NCI-H82 treated with DMSO at 0.1 percent for 48 hours (cell line): ENCODE results near the gene ATG2B.

Experiments
- DNase-seq: peaks from one replicate; lab custom pipeline; 2025; ENCODE audit not compliant: unreplicated experiment; lab: John Stamatoyannopoulos, UW

The ATG2B gene, protein sequence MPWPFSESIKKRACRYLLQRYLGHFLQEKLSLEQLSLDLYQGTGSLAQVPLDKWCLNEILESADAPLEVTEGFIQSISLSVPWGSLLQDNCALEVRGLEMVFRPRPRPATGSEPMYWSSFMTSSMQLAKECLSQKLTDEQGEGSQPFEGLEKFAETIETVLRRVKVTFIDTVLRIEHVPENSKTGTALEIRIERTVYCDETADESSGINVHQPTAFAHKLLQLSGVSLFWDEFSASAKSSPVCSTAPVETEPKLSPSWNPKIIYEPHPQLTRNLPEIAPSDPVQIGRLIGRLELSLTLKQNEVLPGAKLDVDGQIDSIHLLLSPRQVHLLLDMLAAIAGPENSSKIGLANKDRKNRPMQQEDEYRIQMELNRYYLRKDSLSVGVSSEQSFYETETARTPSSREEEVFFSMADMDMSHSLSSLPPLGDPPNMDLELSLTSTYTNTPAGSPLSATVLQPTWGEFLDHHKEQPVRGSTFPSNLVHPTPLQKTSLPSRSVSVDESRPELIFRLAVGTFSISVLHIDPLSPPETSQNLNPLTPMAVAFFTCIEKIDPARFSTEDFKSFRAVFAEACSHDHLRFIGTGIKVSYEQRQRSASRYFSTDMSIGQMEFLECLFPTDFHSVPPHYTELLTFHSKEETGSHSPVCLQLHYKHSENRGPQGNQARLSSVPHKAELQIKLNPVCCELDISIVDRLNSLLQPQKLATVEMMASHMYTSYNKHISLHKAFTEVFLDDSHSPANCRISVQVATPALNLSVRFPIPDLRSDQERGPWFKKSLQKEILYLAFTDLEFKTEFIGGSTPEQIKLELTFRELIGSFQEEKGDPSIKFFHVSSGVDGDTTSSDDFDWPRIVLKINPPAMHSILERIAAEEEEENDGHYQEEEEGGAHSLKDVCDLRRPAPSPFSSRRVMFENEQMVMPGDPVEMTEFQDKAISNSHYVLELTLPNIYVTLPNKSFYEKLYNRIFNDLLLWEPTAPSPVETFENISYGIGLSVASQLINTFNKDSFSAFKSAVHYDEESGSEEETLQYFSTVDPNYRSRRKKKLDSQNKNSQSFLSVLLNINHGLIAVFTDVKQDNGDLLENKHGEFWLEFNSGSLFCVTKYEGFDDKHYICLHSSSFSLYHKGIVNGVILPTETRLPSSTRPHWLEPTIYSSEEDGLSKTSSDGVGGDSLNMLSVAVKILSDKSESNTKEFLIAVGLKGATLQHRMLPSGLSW (N-terminal part only)

DNA sequence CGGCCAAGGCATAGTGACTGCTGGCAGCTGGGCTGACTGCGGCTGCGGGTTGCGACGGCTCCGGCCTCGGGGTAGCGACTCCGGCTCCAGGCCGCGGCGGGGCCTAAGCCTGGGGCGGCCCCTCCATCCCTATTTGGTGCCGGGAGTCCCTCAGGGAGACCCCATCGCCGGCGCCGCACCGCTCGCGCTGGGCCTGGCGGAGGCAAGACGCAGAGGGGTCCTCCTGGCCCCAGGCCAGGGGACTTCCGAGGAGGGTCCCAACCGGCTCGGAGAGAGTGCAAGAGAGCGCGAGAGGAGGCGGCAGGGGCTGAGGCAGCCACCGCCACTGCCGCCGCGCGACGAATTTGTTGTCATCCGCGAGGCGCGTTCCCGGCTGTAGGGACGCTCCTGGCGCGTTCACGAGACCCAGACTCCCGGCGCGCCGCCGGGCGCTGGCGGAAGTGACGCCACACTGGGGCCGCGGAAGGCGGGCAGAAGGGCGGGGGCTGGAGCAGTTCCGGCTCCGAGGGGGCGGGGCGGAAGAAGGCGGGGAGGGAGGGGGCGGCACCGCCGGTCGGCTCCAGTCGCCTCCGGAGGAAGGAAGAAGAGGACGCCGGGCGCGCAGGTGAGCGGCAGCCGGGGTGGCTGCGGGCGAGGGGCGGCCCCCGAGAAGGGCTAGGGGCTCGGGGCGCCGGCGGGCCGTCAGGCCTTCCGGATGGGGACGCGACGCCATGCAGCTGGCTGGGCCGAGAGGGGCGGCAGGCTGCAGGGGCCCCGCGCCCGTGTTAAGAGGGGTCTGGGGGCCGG lies at the start of gene ATG2B, which contains the start of gene GSKIP:
Gene ATG2B (minus strand): TSS at position 377 of the 786 bp plus-strand sequence. CDS start 365 bp downstream, at position 12.
Gene GSKIP (plus strand): TSS at position 562 of the 786 bp plus-strand sequence. CDS start 18,722 bp downstream, outside the sequence.
- peak; percentile 54 for DNase-seq

DNA sequence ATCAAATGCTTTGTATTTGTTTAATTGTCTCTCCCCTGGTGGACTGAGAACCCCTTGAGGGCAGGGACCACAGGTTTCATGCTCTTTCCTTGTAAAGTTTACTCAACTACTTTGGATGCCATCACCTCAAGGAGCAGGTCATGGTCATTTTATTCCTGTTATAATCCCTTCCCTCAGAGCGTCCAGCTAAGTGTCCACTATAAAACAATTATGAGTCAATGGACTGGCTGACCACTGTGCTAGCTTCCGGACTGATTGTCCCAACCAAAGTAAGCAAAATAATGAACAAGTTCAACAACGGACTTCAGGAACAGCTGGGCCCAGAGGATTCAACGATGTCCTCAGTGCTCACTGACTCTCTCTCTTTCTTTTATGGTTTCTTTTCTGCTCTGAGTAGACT lies 47.0 kb upstream of the ATG2B start:
- DNase-seq: no peak

DNA sequence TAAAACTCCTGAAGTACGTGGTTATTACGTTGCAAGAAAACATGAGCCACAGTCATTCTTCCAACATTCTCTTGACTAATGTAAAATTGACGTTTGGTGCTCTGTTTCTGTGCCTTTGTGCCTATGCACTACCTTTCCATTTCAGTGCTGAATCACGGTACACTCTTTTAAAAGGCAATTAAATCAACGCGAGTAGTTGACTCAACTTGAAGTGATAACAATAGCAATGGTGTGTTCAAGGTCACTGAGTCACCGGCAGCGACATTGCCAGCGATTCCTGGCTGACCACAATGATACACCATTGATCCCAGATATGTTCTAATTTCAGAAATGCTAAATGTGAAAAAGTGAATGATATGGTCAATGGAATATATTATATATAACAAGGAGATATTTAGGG lies 46.6 kb upstream of the ATG2B start:
- DNase-seq: no peak

DNA sequence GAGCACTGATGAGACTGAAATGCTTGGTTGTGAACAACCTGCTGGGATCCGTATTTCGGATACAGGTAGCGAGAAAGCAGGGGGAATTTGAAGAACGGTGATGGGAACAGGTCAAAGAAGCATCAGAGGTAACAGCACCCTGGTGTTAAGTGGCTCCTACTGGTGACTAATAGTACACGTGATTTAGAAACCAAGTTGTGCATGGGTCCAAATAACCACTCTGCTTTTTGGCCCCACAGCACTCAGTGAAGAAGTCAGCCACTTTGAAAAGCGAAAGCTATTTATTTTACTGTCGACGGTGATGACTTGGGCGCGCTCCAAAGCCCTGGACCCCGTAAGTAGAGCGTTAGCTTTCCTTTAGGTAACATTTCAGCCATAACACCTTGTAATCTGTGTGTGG lies 45.5 kb upstream of the ATG2B start:
- DNase-seq: no peak

DNA sequence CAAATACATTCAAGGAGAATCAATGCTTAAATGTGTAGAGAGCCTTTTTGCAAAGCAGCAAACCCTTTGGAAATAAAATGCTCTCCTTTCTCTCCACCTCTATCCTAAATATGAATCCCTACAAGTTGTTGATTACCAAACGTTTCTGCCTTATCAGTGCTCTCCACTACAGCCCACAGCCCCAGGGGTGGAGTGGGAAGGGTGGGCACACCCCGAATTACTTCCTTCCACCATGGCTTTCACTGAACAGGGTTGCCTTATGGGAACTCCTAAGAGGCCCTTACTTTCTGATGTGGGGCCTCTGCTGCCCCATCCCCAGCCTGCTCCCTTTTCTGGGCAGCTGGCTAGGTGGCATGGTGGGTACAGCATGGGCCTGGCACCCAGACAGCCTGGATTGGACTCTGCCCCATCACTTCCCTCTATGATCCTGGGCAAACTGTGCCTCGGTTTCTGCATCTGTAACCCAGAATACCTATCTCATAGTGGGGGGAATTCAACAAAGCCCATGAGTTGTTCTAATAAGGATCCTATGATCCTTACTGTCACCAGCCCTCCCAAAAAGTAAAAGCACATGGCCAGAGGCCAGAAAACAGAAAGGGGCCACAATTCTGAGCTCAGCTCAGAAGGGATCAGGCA lies 44.9 kb upstream of the ATG2B start:
- no peak for DNase-seq

DNA sequence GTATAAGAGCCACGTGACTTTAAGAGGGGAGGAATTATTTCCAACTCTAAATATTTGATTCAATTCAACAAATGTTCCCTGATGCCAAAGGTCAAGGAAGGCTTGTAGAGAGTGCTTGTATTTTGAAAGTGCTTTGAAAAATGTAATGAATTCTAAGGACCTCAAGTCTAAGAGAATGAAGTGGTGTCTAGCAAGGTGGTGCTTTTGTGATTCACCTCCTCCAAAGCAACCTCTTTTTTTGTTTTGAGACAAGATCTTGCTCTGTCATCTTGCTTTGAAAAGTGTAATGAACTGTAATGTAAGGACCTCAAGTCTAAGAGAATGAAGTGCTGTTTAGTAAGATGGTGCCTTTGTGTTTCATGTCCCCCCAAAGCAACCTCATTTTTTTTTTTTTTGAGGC lies 42.5 kb upstream of the ATG2B start:
- DNase-seq: no peak

DNA sequence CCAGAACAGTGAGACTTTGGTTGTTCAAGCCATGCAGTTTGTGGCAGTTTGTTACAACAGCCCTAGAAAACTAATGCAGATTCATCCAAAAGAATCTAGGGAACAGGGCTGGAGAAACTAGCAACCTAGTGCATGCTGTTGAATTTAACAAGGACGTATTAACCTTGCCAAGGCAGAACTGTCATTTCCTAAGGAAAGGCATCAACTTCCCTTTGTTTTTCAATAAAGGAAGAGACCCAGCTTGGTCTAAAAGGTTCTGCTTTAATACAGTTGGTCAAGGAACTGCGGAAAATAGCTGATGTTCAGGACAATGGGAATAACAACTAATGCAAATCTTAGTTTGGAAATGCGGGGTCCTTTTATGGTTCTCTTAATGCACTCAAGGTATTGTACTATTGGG lies 40.3 kb upstream of the ATG2B start:
- DNase-seq: no peak

DNA sequence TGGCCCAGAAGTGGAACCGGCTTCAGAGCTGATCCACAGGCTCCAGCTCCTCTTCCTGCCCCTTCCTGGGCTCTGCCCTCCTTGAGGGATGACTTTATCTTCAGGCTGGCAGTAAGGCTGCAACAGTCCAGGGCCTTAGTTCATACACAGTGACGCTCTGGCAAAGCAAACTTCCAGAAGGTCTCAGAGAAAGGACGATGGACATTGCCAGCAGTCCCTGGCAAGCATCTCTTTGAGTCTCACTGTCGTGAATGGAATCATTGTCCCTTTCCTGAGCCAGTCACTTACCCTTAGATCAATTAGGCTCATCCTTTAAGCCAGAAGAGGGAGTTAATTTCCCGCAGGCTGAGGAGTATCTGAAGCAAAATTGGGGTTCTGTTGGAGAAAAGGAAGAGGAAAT lies 37.4 kb upstream of the ATG2B start:
- DNase-seq: no peak

DNA sequence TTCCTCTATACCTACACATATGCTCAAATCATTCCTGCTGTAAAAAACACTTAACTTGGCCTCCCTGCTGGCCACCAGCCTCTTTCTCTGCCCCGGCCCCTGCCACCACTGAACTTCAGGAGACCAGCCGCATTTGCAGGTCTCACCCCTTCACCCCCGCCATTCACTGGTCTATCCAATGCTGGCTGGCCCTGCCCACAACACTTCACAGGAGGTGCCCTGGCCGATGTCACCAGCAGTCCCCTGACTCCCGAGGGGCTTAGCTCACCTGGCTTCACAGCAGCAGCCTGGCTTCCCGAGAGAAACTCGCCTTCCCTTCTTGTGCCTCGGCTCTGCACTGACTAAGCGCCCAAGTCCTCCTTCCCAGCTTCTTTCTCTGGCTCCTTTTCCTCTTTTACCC lies 36.3 kb upstream of the ATG2B start:
- DNase-seq: no peak

DNA sequence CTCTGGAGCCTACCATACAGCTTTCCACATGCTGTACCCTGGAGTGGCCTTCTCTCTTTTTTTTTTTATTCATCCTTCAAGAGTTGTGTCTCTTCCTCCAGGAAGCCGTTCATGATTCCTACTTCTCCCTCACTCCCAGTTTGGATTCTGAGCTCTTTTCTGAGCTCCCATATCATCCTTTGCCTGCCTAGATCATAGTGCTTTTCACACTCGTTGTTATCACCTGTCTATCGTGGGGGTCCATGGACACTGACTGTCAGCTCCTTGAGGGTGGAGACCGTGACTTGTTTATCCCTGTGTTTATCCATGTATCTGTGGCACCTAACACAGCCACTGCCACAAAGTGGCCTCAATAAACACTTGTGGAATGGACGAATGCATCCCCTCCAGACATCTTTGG lies 35.8 kb upstream of the ATG2B start:
- DNase-seq: no peak

DNA sequence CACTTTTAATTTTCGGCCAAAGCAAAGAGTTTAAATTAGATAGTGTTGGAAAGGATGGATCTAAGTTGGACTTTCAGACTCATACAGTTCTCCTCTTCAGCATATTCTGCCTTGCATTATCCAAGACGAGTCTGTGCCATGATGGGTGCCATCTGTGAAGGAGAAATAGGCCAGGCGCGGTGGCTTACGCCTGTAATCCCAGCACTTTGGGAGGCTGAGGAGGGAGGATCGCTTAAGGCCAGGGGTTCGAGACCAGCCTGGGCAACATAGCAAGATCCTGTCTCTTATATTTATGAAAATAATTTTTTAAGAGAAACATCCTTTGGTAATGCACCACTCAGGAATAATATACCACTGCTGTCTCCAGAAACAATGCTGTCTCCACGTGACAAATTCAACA lies 35.3 kb upstream of the ATG2B start:
- DNase-seq: no peak

DNA sequence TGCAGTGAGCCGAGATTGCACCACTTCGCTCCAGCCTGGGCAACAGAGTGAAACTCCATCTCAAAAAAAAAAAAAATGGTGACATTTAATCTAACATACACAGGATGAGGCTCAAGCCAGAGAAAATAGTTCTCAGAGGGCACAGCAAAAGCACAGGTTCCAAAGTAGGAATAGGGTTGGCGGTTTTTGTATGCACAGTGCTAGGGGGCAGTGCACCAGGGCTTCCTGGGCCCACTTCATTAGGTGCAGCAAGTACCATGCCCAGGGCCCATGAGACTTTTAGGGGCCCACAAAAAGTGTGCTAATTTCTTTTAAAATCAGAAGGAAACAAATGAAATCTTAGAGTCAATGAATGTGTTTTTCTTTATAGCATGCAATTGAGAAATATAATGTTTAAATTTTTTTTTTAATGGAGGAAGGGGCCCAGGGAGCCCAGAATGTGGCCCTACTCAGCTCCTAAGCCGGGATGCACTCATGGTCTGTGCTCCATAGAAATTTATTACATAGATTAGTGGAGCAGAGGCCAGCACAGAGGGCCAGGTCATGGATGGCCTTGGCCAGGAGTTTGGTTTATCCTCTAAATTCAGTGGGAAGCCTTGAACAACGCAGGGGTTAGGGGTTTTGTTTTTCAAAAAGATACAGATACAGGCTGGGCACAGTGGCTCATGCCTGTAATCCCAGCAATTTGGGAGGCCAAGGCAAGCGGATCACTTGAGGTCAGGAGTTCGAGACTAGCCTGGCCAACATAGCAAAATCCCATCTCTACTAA lies 31.1 kb upstream of the ATG2B start:
- no peak for DNase-seq

DNA sequence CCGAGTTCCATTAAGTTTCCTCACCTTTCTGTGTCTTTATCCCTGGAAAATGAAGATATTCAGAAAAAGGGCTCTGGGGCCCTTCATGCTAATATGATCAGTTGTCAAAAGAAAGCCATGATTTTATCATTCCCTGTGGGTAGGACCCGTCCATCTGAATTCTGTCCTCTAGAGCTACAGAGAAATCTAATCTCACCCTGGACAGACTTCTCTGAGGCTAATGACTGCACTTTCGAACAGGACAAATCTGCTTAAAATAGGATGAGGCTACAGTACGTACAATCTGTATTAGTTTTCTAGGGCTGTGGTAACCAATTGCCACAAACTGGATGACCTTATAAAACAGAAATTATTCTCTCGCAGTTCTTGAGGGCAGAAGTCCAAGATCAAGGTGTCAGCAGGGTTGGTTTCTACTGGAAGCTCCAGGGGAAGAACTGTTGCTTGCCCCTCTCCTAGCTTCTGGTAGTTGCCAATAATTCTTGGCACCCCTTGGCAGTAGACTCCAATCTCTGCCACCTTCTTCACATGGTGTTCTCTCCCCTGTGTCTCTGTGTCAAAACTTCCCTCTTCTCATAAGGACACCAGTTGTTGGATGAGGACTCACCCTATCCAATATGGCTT lies 30.0 kb upstream of the ATG2B start:
- DNase-seq: no peak

DNA sequence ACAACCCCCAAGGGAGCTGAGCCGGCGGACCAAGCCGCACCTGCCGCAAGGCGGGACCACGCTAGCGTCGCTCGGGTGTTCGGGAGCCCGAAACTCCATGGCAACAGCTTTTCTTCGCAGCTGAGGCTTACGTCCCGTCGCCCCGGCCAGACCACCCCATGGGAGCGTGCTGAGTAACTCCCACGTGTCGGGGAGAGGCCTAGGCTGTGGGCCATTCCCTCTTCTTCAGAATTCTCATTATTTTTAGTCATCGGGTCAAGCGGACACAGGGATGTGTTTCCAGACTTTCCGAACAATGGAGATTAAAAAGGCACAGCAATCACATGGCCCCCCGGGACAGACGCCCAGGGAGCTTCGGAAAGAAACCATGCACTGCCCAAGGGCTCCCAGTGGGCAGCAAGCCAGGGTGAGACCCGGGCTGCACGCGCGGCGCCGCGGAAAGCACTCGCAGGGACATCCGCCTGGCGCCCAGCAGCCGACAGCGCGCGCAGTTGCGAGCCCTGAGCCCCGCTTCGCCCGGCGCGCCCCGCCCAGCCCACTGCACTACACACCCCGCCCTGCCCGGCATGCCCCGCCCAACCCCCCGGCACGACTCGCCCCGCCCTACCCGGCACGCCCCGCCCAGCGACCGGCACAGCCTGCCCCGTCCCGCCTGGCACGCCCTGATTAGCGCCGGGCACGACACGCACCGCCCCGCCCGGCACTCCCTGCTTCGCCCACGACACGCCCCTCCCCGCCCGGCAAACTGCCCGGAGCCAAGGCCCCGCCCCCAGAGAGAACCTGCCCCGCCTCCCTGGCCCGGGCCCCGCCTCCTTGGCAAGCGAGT lies 28.4 kb upstream of the ATG2B start:
- peak; percentile 75 for DNase-seq

DNA sequence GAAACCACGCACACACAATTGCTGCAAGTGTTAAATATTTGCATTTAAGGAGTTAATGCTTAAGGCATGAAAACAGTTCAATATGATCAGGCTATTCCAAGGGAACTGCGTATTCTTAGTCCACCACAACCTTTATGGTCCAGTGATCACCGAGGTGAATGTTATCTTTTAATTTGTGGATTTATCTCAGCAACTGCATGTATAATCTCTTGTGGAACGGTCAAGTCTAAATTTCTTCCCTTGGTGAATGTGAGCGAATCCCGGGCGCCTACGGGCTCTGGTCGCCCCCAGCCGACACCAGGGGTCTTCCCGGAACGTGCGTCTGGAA lies 27.8 kb upstream of the ATG2B start:
- no peak for DNase-seq

DNA sequence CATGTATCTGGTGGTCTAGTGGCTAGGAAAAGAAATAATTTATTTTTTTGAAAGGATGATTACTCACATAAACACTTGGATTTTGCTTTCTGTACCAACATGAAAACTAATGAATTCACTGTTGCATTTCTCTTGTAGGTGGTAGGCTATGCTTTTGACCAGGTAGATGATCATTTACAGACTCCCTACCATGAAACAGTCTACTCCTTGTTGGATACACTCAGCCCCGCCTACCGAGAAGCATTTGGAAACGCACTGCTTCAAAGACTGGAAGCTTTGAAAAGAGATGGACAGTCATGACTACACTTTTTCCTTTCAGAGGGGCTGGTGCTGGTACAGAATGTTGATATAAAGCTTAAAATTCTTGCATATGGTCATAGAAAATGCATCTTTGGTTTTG lies 22.2 kb upstream of the ATG2B start:
- no peak for DNase-seq

DNA sequence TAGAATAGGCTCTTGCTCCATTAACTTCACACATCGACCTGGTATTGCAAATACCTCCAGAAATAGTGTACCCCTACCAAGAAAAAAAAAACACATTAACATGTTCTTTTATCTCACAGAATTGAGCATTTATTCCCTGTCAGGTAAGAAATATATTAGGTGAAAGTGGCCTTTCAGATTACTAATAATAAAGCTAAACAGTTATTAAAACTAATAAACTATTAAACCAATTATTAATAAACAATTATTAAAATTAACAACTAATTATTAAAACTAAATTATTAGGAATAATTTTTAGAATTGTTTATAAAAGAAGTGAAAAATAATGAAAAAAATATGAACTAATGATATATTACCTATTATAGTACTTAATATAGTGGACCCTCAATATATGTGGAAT lies 21.6 kb upstream of the ATG2B start:
- no peak for DNase-seq

DNA sequence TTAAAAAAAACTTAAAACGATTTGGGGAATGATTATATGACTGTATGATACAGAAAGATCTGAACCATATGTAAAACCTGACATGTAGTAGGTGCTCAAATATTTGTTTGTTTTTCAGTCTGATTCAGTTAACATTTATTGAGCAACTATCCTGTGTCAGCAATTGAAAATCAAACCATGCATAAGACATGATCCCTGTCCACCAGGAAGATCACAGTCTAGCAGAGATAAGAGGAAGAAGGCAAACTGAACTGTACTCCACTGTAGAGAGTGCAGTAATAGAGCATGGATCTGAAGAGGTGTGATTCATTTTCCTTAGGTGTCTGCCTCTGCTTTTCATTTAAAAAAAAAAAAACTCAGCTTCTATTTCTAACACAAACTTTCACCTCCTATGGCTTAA lies 20.9 kb upstream of the ATG2B start:
- no peak for DNase-seq
